WTC11 (cell line): ENCODE measurements around the gene ETS1. TPM values are rescaled to one million over a fixed set of nuclear protein-coding genes. Genes with fewer than 3 reads are reported as not detected.

Experiments
- ATAC-seq: fragments of 200-7000 bp; cut with Tn5 transposase; 2 replicates; pipeline ENCODE4 v1.10.0; 2021; ENCODE audit warnings: mild to moderate bottlenecking, moderate library complexity
- CTCF ChIA-PET: fragments of 300-600 bp; sonication (Branson Sonifier 250); formaldehyde crosslinking; loops from one replicate; lab custom pipeline; 2021; ENCODE audit warnings: antibody characterized with exemption; lab: Charles Lee
- POLR2A ChIA-PET: fragments of 350-600 bp; sonication (Branson Sonifier 250); formaldehyde crosslinking; loops from one replicate; lab custom pipeline; 2021; ENCODE audit warnings: antibody characterized with exemption; lab: Charles Lee
- DNase-seq: peaks from one replicate; pipeline ENCODE4 v3.0.0; 2021; ENCODE audit warnings: low spot score
- H3K27ac Mint-ChIP-seq: 2 replicates; pipeline ENCODE4 v1.8.0; 2021; ENCODE audit warnings: mixed read lengths
- H3K27me3 Mint-ChIP-seq: 2 replicates; pipeline ENCODE4 v1.8.0; 2021; ENCODE audit warnings: low read depth, mild to moderate bottlenecking, moderate library complexity, mixed read lengths
- H3K36me3 Mint-ChIP-seq: 2 replicates; pipeline ENCODE4 v1.8.0; 2021; ENCODE audit warnings: mixed read lengths
- H3K4me1 Mint-ChIP-seq: 2 replicates; pipeline ENCODE4 v1.8.0; 2022; ENCODE audit warnings: mixed read lengths
- H3K4me3 Mint-ChIP-seq: 2 replicates; pipeline ENCODE4 v1.8.0; 2021; ENCODE audit warnings: mild to moderate bottlenecking, moderate library complexity, mixed read lengths
- H3K9me3 Mint-ChIP-seq: 2 replicates; pipeline ENCODE4 v1.8.0; 2021; ENCODE audit warnings: mixed read lengths
- ATF1 ChIP-seq: sonication (generic); formaldehyde crosslinking; IDR thresholded peaks from 2 replicates; pipeline ENCODE4 v1.8.1; 2023; ENCODE audit warnings: mild to moderate bottlenecking, moderate library complexity, missing genetic modification reagents
- CBFB ChIP-seq: sonication (generic); formaldehyde crosslinking; IDR thresholded peaks from 2 replicates; pipeline ENCODE4 v1.8.1; 2022; ENCODE audit warnings: mild to moderate bottlenecking, low read depth, missing genetic modification reagents
- EMX1 ChIP-seq: fragments of 250-450 bp; sonication (Bioruptor Pico); IDR thresholded peaks from 2 replicates; pipeline ENCODE4 v1.8.0; 2021; ENCODE audit warnings: mild to moderate bottlenecking
- JAZF1 ChIP-seq: fragments of 250-450 bp; sonication (Bioruptor Pico); IDR thresholded peaks from 2 replicates; pipeline ENCODE4 v1.9.0; 2021; ENCODE audit warnings: moderate library complexity, mild to moderate bottlenecking, inconsistent platforms
- NFE2L1 ChIP-seq: sonication (generic); formaldehyde crosslinking; IDR thresholded peaks from 2 replicates; pipeline ENCODE4 v1.8.1; 2023; ENCODE audit warnings: missing genetic modification reagents
- NR2C2 ChIP-seq: sonication (generic); formaldehyde crosslinking; IDR thresholded peaks from 2 replicates; pipeline ENCODE4 v1.8.0; 2022; ENCODE audit warnings: mild to moderate bottlenecking, missing genetic modification reagents
- PRRX2 ChIP-seq: fragments of 250-450 bp; sonication (Bioruptor Pico); IDR thresholded peaks from 2 replicates; pipeline ENCODE4 v1.8.0; 2021; ENCODE audit warnings: mild to moderate bottlenecking
- ZNF138 ChIP-seq: sonication (generic); formaldehyde crosslinking; conservative IDR thresholded peaks from 2 replicates; pipeline ENCODE4 v1.8.1; 2022; ENCODE audit warnings: mild to moderate bottlenecking, moderate library complexity, missing genetic modification reagents
- ZNF423 ChIP-seq: fragments of 250-450 bp; sonication (Bioruptor Pico); IDR thresholded peaks from 2 replicates; pipeline ENCODE4 v2.1.2; 2022; ENCODE audit warnings: mild to moderate bottlenecking, moderate library complexity
- ZNF671 ChIP-seq: fragments of 250-450 bp; sonication (Bioruptor Pico); IDR thresholded peaks from 2 replicates; pipeline ENCODE4 v1.8.0; 2021; ENCODE audit warnings: mild to moderate bottlenecking
- total RNA-seq: library from RNA; stranded (reverse); gene quantifications from 3 replicates; pipeline ENCODE4 v1.2.3, GENCODE V29; 2021
- TF ChIP-seq, protein P1 (sequence below): fragments of 250-450 bp; sonication (Bioruptor Pico); IDR thresholded peaks from 2 replicates; pipeline ENCODE4 v2.1.2; 2022; ENCODE audit warnings: mild to moderate bottlenecking, moderate library complexity
- TF ChIP-seq, protein P2 (sequence below): sonication (generic); formaldehyde crosslinking; IDR thresholded peaks from 2 replicates; pipeline ENCODE4 v1.8.0; 2022; ENCODE audit warnings: missing genetic modification reagents
- TF ChIP-seq, protein P3 (sequence below): fragments of 250-450 bp; sonication (Bioruptor Pico); conservative IDR thresholded peaks from 2 replicates; pipeline ENCODE4 v1.9.0; 2021; ENCODE audit warnings: mild to moderate bottlenecking
- TF ChIP-seq, protein P4 (sequence below): fragments of 250-450 bp; sonication (Bioruptor Pico); IDR thresholded peaks from 2 replicates; pipeline ENCODE4 v1.9.0; 2021; ENCODE audit warnings: mild to moderate bottlenecking, borderline replicate concordance
- TF ChIP-seq, protein P5 (sequence below): sonication (generic); formaldehyde crosslinking; IDR thresholded peaks from 2 replicates; pipeline ENCODE4 v1.8.1; 2022; ENCODE audit warnings: low read depth, mild to moderate bottlenecking, moderate library complexity, missing genetic modification reagents, borderline replicate concordance
- TF ChIP-seq, protein P6 (sequence below): sonication (generic); formaldehyde crosslinking; IDR thresholded peaks from 2 replicates; pipeline ENCODE4 v1.8.0; 2023; ENCODE audit warnings: mild to moderate bottlenecking, missing genetic modification reagents
- TF ChIP-seq, protein P7 (sequence below): sonication (generic); formaldehyde crosslinking; IDR thresholded peaks from 2 replicates; pipeline ENCODE4 v1.8.0; 2022; ENCODE audit warnings: mild to moderate bottlenecking, missing genetic modification reagents

ETS1 gene
- total RNA-seq, 1 experiment from 2014 or later: 33.1 TPM

DNA sequence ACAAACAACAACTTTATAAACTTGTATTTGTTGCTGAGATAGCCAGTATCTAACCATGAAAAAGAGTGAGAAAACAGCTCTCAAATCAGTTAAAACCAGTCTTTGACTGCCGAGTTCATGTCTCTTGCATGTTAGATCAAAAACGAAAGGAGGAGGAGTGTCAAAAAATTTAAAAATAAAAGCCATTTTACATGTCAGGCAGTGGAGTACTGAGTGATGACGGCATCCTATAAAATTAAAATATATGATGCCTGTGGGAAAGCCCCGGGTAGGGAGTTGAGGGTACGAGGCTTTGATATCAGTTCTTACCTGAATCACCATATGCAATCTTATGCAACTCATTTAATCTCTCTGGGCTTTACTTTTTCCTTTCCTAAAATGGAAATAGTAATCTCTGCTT lies 117.3 kb downstream of the ETS1 start (continued):
- TF ChIP-seq, protein P1, sequence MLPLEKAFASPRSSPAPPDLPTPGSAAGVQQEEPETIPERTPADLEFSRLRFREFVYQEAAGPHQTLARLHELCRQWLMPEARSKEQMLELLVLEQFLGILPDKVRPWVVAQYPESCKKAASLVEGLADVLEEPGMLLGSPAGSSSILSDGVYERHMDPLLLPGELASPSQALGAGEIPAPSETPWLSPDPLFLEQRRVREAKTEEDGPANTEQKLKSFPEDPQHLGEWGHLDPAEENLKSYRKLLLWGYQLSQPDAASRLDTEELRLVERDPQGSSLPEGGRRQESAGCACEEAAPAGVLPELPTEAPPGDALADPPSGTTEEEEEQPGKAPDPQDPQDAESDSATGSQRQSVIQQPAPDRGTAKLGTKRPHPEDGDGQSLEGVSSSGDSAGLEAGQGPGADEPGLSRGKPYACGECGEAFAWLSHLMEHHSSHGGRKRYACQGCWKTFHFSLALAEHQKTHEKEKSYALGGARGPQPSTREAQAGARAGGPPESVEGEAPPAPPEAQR (CRISPR knock-in tag): no peak
- TF ChIP-seq, protein P2, sequence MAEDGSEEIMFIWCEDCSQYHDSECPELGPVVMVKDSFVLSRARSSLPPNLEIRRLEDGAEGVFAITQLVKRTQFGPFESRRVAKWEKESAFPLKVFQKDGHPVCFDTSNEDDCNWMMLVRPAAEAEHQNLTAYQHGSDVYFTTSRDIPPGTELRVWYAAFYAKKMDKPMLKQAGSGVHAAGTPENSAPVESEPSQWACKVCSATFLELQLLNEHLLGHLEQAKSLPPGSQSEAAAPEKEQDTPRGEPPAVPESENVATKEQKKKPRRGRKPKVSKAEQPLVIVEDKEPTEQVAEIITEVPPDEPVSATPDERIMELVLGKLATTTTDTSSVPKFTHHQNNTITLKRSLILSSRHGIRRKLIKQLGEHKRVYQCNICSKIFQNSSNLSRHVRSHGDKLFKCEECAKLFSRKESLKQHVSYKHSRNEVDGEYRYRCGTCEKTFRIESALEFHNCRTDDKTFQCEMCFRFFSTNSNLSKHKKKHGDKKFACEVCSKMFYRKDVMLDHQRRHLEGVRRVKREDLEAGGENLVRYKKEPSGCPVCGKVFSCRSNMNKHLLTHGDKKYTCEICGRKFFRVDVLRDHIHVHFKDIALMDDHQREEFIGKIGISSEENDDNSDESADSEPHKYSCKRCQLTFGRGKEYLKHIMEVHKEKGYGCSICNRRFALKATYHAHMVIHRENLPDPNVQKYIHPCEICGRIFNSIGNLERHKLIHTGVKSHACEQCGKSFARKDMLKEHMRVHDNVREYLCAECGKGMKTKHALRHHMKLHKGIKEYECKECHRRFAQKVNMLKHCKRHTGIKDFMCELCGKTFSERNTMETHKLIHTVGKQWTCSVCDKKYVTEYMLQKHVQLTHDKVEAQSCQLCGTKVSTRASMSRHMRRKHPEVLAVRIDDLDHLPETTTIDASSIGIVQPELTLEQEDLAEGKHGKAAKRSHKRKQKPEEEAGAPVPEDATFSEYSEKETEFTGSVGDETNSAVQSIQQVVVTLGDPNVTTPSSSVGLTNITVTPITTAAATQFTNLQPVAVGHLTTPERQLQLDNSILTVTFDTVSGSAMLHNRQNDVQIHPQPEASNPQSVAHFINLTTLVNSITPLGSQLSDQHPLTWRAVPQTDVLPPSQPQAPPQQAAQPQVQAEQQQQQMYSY (CRISPR knock-in tag): no peak
- no peak for TF ChIP-seq NR2C2 (CRISPR knock-in tag)
- TF ChIP-seq, protein P3, sequence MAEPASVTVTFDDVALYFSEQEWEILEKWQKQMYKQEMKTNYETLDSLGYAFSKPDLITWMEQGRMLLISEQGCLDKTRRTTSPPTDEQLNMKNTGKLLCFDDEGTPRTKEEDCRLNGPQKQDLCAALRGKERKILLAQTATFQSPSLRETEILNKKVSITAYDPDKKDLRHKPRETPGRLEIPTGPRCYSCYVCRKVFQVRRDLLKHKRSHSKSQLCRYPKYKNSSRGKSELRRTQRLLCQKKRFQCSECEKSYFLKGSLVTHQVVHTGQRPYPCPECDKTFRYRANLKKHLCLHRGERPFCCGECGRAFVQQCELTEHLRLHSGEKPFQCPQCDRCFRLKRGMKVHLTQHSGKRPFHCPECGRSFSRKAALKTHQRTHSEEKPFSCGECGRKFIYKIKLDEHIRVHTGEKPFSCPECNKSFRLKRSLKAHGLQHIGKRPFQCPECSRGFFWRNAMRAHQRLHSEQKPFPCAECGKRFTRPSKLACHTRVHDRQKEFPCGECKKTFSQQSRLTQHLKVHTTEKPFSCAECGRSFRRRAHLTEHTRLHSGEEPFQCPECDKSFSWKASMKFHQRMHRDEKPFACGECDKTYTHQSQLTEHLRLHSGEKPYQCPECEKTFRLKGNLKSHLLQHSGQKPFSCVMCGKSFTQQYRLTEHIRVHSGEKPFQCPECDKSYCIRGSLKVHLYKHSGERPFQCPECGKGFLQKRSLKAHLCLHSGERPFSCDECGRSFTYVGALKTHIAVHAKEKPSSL: no peak
- no peak for TF ChIP-seq PRRX2 (CRISPR knock-in tag)
- no peak for TF ChIP-seq CBFB (CRISPR knock-in tag)
- TF ChIP-seq EMX1 (CRISPR knock-in tag): no peak
- TF ChIP-seq, protein P4, sequence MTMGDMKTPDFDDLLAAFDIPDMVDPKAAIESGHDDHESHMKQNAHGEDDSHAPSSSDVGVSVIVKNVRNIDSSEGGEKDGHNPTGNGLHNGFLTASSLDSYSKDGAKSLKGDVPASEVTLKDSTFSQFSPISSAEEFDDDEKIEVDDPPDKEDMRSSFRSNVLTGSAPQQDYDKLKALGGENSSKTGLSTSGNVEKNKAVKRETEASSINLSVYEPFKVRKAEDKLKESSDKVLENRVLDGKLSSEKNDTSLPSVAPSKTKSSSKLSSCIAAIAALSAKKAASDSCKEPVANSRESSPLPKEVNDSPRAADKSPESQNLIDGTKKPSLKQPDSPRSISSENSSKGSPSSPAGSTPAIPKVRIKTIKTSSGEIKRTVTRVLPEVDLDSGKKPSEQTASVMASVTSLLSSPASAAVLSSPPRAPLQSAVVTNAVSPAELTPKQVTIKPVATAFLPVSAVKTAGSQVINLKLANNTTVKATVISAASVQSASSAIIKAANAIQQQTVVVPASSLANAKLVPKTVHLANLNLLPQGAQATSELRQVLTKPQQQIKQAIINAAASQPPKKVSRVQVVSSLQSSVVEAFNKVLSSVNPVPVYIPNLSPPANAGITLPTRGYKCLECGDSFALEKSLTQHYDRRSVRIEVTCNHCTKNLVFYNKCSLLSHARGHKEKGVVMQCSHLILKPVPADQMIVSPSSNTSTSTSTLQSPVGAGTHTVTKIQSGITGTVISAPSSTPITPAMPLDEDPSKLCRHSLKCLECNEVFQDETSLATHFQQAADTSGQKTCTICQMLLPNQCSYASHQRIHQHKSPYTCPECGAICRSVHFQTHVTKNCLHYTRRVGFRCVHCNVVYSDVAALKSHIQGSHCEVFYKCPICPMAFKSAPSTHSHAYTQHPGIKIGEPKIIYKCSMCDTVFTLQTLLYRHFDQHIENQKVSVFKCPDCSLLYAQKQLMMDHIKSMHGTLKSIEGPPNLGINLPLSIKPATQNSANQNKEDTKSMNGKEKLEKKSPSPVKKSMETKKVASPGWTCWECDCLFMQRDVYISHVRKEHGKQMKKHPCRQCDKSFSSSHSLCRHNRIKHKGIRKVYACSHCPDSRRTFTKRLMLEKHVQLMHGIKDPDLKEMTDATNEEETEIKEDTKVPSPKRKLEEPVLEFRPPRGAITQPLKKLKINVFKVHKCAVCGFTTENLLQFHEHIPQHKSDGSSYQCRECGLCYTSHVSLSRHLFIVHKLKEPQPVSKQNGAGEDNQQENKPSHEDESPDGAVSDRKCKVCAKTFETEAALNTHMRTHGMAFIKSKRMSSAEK (CRISPR knock-in tag): no peak
- TF ChIP-seq ZNF423 (CRISPR knock-in tag): no peak

DNA sequence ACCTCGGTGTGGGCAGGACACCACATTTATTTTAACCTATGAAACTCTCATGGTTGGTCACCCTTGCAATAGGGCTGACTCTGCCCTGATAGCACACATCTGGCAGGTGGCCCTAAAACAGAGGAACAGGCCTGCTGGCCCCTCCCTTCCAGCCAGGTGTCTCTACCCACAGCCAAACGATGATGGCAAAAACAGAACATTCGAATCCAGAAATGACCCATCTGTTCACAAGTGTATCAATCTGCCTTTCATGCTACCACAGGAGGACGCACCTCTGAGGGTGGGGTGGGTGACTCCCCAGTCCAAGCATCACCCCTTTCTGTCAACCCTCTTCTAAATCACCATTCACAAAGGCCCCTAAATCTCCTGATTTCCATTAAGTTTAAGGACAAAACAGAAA lies 118.1 kb downstream of the ETS1 start:
- Mint-ChIP-seq H3K27me3 (no peaks in the 10 kb centered on the region), H3K27ac (no peak overlapping the region), H3K4me3 (no peak overlapping the region), H3K4me1 (no peaks in the 10 kb centered on the region), H3K9me3 (no peaks in the 10 kb centered on the region), H3K36me3 (peaks cover 7% of the 10 kb centered on the region; the same call in 1 of the 2 replicates)
- CTCF ChIA-PET: no interaction called here
- POLR2A ChIA-PET: interaction anchor here (0.6 kb wide), 1 partner anchor 217 kb away, joined by 5 read pairs; no protein-coding TSS in a partner anchor
- no peak for DNase-seq
- ATAC-seq: no peak
- TF ChIP-seq NFE2L1 (CRISPR knock-in tag) (no peak), JAZF1 (CRISPR knock-in tag) (no peak), NR2C2 (CRISPR knock-in tag) (no peak), ATF1 (no peak), ZNF671 (no peak), ZNF138 (CRISPR knock-in tag) (no peak)
- TF ChIP-seq, protein P5, sequence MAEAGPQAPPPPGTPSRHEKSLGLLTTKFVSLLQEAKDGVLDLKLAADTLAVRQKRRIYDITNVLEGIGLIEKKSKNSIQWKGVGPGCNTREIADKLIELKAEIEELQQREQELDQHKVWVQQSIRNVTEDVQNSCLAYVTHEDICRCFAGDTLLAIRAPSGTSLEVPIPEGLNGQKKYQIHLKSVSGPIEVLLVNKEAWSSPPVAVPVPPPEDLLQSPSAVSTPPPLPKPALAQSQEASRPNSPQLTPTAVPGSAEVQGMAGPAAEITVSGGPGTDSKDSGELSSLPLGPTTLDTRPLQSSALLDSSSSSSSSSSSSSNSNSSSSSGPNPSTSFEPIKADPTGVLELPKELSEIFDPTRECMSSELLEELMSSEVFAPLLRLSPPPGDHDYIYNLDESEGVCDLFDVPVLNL (CRISPR knock-in tag): no peak
- TF ChIP-seq, protein P6, sequence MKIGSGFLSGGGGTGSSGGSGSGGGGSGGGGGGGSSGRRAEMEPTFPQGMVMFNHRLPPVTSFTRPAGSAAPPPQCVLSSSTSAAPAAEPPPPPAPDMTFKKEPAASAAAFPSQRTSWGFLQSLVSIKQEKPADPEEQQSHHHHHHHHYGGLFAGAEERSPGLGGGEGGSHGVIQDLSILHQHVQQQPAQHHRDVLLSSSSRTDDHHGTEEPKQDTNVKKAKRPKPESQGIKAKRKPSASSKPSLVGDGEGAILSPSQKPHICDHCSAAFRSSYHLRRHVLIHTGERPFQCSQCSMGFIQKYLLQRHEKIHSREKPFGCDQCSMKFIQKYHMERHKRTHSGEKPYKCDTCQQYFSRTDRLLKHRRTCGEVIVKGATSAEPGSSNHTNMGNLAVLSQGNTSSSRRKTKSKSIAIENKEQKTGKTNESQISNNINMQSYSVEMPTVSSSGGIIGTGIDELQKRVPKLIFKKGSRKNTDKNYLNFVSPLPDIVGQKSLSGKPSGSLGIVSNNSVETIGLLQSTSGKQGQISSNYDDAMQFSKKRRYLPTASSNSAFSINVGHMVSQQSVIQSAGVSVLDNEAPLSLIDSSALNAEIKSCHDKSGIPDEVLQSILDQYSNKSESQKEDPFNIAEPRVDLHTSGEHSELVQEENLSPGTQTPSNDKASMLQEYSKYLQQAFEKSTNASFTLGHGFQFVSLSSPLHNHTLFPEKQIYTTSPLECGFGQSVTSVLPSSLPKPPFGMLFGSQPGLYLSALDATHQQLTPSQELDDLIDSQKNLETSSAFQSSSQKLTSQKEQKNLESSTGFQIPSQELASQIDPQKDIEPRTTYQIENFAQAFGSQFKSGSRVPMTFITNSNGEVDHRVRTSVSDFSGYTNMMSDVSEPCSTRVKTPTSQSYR (CRISPR knock-in tag): no peak
- TF ChIP-seq, protein P7, sequence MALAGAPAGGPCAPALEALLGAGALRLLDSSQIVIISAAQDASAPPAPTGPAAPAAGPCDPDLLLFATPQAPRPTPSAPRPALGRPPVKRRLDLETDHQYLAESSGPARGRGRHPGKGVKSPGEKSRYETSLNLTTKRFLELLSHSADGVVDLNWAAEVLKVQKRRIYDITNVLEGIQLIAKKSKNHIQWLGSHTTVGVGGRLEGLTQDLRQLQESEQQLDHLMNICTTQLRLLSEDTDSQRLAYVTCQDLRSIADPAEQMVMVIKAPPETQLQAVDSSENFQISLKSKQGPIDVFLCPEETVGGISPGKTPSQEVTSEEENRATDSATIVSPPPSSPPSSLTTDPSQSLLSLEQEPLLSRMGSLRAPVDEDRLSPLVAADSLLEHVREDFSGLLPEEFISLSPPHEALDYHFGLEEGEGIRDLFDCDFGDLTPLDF (CRISPR knock-in tag): no peak
